COR-L47 (cell line): ENCODE results near the gene HVCN1.
A peak's percentile ranks its signal among the peaks of the same experiment; 100 is the strongest.
"Not testable (repeated sequence)": the region's sequence is repeated elsewhere in the genome, so short reads cannot be mapped to it uniquely, and the experiment has no call there.

Experiments used
- DNase-seq: peaks from one replicate; lab custom pipeline; 2025; lab: John Stamatoyannopoulos, UW

HVCN1 gene, protein sequence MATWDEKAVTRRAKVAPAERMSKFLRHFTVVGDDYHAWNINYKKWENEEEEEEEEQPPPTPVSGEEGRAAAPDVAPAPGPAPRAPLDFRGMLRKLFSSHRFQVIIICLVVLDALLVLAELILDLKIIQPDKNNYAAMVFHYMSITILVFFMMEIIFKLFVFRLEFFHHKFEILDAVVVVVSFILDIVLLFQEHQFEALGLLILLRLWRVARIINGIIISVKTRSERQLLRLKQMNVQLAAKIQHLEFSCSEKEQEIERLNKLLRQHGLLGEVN

DNA sequence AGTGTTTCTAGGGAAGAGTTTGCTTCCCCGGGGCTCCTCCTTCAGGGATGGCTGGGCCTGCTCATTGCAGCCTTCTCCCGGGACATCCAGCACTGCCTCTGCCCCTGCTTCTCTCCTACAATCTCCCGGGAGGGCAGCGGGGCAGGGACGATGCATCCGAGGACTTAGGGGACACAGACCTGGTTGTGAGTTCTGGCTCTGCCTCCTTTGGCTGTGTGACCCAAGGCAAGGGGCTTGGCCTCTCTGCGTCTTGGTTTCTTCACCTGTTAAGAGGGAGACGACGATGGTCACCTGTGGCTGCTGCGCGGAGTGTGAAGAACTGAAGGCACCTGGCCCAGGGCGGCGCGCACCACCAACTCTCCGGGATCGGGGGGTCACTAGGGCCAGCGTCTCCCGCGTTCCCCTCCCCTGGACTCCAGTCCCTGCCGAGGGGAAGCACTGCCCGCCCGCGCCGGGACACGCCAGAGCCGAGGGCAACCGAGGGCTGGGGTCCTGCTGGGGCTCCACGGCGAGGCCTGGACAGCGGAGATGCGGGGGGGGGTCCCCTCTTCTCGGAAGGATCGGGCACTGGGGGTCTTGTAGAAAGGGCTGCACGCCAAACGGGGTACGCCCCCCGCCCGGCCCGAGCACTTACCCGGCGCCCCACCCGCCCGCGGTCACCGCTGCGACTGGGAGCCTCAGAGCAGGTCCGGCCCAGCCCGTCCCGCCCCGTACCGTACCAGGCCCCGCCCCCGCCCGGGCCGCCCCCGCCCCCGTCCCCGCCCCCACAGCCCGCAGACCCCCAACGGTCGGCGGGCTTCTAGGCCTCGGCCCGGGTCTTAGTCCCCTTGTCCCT lies at the start of gene HVCN1:
Gene HVCN1, minus strand, starts transcription at position 670 of the 835 bp plus-strand sequence. CDS start 5,870 bp downstream, outside the sequence.
- no peak for DNase-seq

DNA sequence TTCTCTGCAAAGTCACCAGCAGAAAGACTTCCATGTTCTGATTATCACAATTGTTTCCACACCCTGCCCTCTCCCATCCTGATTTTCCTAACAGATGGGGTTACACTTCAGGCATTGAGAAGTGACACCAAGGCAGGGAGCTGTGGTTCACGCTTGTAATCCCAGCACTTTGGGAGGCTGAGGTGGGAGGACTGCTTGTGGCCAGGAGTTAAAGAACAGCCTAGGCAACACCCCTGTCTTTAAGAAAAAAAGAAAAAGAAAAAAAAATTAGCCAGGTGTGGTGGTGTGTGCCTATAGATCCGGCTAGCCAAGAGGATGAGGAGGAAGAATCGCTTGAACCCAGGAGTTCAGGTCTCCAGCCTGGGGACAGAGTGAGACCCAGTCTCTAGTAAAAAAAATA lies 48.6 kb upstream of the HVCN1 start:
- no peak for DNase-seq

DNA sequence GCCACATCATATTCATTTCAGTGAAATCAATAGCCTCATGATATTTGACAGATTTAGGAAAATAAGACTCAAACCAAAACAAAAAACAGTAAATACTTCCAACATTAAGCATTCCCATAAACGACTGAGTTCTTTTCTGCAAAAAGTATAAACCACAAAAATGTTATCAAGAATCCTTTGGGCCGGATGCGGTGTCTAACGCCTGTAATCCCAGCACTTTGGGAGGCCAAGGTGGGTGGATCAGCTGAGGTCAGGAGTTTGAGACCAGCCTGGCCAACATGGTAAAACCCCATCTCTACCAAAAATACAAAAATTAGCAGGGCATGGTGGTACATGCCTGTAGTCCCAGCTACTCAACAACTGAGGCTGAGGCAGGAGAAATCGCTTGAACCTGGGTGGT lies 48.1 kb upstream of the HVCN1 start:
- DNase-seq, result not testable (repeated sequence)

DNA sequence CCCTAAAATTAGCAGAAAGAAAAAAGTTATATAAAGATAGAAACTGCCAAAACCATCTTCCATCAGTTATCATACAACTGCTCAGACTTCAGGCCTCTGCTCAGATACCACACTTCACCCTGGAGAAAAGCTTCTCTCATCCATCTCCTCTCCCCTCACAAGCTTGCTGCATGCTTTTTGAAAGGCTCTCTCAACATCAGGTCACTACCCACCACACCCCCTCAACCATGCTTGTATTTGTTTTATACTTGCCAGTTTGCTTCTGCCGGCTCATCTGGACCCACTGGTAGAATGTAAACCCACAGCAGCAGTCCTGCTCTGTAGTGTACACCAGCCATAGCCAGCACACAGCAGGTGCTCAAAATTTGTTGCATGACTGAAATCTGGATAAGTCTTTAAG lies 45.0 kb upstream of the HVCN1 start:
- DNase-seq, result no peak

DNA sequence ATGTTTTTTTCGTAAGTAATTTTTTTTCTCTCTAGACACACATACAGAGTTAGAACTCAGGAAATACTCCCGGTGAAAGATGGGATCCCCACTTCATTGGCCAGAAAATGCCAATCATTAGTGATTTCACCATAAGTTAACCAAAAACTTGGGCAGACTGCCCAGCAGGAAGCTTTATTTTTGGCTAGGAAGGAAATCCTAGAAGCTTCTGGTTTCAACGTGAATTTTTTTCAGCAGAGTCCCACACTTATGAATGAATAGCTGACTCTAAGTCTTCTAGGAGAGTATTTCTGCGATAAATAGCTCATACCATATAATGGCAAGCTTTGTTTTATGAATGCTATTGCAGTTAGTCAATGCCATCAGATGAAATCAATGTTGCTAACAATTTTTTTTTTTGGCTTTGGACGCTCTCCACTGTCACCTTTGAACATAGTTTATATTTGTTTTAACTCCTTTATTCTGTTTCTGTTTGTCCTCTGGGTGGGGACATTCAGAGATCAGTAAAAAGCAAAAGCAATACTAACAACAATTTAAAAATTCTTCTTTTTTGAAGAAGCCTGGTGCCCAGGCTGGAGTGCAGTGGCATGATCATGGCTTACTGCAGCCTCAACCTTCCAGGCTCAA lies 44.3 kb upstream of the HVCN1 start:
- no peak for DNase-seq

DNA sequence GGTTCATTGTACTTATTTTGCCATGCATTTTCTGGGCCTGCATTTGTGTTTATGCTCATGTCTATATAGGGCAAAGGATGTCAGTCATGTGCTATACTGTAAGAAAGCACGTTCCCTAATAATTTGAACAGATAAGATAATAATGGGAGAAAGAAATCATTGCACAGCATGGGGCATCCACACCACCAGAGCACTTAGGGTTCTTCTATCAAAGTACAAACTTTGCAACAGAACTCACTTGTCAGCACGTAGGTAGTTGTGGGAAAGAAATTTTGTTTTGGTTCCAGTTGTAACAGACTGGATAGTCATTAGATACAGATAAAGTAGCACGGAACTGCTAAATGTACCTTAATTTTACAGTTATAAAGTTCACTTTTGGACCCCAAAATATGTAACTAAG lies 43.7 kb upstream of the HVCN1 start:
- DNase-seq, result no peak

DNA sequence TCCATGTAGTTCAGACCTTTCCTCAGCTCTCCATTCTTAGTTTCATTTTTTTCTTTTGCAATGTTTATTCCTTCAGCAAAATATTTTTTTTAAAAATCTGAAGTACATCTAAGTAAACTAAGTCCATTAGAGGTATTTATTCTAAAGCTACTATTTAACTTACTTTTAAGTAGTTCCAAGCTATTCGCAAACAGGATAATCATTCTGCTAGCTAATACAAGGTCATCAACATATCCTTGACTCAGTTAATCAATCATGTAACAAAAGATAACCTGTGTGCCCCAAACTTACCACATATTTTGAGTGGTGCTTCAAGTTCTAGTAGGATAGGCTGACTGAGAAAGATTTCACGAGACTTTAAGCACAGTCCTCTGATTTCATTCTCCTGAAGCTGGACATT lies 42.6 kb upstream of the HVCN1 start:
- no peak for DNase-seq

DNA sequence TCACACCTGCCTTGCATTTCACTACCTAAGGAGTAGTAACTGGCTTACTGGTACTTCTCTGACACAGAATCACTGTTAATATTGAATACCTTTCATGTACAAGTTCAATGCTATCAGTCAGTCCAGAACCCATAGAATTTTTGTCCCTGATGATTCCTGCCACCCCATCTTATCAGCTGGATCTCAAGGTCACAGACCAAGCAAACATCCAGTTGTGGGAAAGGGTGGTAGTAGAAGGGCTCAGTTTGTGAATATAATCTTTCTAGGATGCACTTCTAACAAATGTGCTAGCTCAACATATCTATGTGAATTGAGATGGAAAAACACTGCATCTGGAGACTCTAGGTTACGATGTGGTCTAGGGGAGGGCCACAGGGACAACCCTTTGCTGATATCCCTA lies 39.7 kb upstream of the HVCN1 start:
- no peak for DNase-seq

DNA sequence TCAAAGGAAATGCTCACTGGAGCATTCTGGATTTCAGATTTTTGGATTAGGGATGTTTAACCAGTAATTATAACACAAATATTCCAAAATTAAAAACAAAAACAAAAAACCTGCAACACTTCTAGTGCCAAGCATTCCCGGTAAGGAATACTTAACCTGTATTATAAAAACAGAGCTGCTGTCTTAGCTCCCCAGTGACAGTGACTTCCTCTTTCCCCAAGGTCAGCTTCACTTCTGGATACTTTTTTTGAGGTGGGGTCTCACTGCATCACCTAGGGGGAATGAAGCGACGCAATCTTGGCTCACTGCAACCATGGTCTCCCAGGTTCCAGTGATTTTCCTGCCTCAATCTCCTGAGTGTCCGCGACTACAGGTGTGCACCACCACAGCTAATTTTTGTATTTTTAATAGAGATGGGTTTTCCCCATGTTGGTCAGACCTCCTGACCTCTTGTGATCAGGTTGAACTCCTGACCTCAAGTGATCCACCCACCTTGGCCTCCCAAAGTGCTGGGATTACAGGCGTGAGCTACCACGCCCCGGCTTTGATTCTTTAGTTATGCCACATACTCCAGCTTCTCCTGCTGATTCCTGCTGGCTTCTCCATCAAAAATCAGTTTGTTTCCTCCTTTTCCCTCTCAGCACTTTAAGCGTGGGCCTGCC lies 37.9 kb upstream of the HVCN1 start:
- no peak for DNase-seq

DNA sequence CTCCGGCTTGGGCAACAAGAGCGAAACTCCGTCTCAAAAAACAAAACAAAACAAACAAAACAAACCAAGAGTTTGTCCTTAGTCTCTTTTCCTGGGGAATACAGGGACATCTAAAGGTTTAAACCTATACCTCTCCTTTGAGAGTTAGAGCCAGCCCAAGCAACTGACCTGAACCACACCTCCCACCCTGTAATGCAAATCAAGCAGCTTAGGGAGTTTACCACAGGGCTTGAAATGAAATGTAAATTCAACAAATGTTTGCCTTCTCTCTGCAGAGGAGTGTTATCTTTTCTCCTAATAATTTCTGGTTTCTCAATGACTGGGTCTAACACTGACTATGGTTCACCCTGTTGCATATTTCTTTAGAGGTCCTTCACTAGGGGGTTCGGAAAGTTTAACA lies 37.1 kb upstream of the HVCN1 start:
- DNase-seq, result no peak

DNA sequence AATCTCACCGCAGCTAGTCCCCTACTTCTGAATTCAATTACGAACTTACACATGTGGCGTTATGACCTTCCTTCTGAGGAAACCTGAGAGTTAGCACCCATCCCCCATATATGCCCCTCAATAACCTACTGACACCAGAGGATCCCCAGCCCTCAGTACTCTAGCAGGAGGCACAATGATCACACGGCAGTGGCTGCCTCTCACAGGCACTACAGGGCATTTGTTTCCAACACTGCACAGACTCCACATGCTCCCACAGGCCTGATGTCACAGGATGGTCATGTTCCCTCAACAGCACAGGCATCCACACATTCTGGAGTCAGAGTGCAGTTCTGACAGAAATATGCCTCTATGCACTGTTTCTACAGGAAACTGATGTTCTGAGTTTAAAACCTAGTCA lies 36.4 kb upstream of the HVCN1 start:
- no peak for DNase-seq

DNA sequence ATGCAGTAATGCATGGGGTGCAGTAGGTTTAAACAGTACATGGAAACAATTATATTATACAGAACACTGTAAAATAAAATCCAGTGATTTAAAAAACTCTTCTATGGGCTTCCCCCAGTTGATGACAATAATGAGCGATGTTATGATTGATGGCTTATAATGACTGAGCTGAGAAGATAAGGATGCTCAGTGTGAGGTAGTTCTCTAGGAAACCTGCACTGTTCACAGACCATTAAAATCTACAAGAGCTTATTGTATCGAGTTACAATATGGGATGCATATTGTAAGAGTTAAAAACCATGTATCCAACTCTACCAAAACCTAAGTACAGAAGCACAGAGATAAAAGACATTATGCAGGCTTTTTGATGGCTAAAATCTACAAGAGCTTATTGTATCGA lies 34.0 kb upstream of the HVCN1 start:
- DNase-seq, result not testable (repeated sequence)

DNA sequence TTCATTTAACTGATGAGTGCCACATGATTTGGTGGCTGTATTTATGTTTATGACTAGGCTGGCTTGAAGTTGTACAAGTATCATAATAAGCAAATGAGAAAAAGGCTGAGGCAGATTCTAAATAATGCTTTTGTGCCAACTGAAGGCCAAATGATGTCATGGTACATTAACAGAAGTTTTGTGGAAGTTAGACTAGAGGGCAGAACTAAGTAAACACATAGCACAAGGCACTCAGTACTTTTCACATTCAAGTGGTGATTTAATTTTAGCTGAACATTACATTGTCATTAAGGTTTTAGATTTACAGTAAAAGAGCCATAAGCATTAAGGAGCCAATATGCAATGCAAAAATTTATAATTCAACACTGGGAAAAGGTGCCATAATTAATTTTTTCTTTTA lies 32.7 kb upstream of the HVCN1 start:
- no peak for DNase-seq

DNA sequence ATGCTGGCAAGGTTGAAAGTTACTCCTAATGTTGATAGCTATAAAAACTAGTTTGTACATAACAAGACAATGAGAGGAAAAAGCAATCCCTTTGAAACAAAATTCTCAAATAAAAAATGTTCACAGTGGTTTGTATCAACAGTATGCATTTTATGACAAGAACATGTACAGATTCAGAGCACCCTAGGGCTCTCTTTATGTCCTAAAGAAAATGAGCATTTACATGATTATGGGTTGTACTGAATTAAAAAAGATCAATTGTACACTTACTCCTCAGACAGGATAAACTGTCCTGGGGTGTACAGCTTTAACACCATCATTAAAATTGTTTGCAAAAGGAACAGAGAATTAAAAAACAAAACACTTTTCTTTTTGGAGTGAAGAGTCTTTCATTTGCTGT lies 31.6 kb upstream of the HVCN1 start:
- DNase-seq, result no peak

DNA sequence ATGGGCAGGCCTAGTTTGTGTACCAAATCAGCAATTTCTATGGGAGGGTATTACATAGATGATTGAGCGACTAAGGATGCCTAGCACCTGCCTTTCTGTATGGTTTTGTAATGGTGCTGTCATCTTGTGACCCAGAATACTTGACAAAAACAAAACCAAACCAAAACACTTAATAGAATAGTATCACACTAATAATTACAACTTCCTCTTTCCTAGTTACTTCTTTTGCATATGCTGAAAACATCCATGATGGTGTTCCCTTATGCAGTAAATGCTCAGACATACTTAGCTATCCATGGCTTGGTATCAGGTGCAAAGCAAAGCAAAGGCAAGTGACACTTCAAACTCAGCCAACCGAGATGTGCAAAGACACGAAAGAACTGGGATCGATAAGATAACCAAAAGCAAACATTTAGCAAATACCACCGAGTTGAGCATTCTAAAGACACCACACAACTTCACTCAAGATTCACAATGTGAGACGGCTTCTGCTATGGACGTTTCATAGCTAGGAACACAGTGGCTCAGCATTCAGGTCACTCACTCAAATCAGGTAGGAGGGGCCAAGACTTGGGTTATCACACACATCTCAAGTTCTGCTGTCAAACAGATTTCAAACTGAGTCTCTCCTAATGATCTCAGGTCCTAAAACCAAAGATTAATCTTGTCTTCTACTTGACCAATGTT lies 29.4 kb upstream of the HVCN1 start:
- no peak for DNase-seq

DNA sequence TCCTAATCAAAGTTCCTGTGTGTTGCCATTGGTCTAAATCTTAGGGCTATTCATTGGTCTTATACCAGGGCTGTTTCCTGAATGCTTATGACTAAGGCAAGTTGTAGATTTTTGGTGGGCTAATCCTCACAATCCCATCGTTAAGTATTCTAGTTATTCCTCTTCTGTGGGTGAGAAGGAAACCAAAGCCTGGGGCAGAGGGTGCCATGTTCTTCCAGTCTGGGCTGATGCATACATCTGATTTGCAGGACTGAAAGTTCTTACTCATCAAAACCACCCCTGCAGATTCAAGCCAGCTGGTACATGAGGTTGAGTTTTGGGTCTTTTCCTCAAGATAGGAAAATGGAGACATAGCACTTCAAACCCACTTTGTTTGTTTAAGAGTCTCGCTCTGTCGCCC lies 28.1 kb upstream of the HVCN1 start:
- no peak for DNase-seq

DNA sequence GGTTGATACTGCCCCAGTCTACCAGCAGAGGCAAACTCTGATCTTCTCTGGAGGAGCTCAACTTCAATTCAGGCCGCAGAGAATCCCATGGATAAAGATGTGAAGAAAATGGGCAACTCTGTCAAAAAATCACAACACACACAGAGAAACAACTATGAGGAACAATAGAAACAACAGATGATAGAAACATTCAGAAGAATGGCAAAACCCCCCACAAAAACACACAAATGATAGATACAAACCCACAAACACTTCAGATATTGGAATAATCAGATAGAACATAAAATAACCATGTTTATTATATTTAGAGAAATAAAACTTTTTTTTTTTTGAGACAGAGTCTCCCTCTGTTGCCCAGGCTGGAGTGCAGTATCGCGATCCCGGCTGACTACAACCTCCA lies 20.0 kb upstream of the HVCN1 start:
- no peak for DNase-seq

DNA sequence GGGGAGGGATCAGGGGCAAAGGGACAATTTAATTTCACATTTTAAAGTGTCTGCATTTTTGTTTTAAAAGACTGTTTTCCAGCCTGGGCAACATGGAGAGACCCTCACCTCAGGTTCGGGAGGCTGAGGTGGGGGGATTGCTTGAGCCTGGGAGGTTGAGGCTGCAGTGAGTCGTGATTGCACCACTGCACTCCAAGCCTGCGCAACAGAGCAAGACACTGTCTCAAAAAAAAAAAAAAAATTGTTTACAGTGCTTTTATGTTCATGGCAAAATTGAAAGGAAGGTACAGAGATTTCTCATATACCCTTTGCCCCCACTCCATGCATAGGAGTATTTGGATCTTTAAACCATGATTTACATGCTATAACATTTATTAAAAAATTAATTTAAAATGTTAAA lies 16.4 kb upstream of the HVCN1 start:
- no peak for DNase-seq

DNA sequence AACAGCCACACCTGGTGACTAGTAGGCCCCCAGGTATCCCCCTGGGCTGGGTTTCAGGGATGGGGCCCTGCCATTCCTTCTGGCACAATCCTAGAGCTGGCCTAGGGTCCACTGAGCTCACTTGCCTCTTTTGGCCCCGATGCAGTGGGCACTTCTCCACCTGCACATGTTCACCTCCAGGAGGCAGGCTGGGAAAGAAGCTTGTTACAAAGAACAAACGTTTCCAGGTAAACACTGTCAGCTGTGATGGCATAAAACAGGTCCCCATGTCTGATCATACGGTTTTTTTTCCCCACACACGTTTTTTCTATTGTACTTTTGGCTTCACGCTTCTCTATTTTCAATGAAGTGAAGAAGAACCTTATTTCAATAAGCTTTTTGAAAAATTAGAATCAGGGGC lies 15.8 kb upstream of the HVCN1 start:
- peak; percentile 23 for DNase-seq

DNA sequence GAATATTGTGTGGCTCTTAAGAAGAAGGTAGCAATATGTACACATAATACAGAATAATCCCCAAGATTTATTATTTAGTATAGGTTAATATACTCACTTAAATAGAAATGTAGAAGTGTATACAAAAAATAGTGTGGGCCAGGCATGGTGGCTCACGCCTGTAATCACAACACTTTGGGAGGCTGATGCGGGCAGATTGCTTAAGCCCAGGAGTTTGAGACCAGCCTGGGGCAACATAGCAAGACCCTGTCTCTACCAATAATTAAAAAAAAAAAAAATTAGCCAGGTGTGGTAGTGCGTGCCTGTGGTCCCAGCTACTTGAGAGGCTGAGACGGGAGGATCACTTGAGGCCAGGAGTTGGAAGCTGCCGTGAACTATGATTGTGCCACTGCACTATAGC lies 15.3 kb upstream of the HVCN1 start:
- no peak for DNase-seq

DNA sequence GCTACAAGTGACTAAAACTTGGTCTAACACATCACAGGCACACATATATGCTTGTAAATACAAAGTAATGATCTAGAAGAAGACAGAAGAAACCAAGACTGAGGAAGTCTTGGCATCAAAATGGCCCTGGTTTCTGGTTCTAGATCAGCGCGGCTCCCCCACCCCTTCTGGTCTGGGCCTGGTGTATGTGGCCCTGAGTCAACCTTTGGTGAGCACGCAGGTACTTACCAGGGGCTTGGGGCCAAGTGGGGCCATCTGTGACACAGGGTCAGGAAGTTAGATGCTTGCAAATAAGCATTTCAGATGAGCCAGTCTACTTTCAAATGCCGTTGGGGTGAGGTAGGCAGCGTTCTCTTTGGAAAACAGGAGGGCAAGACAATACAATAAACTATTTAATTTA lies 13.2 kb upstream of the HVCN1 start:
- DNase-seq, result no peak
